ENCODE results near the gene PCGF3. TPM values are rescaled to one million over a fixed set of nuclear protein-coding genes. Genes with fewer than 3 reads are reported as not detected.

Gene PCGF3
- total RNA-seq, 4 donors from 2014 or later: 14.5 to 31.9 (median 21.6) TPM

DNA sequence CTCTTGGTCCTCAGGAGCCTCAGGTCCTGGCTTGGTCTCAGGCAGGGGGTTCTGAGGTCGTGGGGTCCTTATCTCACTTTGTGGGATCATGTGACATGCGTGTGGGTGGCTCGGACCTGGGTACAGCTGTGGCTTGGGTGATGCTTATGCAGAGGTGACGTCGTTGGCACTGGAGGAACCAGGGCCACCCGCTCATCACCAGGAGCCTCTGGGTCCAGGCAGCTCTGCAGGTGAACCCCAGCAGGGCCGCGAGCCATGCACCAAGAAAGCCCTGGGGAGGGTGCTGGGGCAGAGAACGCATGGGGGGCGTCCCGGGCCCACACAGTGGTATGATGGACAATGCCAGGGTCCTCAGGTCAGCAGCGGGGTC, 40.3 kb upstream of the PCGF3 start:
- ATAC-seq (no peak), DNase-seq (no peak)
- H3K27me3 ChIP-seq: peaks cover 27 to 56% (median 47%) of the 10 kb centered on the region in 3 donors
- no peaks in the 10 kb centered on the region for H3K36me3 ChIP-seq
- no peaks in the 10 kb centered on the region for H3K9me3 ChIP-seq
- H3K4me3 ChIP-seq: no peak overlapping the region
- no peak for TF ChIP-seq POLR2A (IDR thresholded peaks at IDR 0.05)
- TF ChIP-seq, protein P1, sequence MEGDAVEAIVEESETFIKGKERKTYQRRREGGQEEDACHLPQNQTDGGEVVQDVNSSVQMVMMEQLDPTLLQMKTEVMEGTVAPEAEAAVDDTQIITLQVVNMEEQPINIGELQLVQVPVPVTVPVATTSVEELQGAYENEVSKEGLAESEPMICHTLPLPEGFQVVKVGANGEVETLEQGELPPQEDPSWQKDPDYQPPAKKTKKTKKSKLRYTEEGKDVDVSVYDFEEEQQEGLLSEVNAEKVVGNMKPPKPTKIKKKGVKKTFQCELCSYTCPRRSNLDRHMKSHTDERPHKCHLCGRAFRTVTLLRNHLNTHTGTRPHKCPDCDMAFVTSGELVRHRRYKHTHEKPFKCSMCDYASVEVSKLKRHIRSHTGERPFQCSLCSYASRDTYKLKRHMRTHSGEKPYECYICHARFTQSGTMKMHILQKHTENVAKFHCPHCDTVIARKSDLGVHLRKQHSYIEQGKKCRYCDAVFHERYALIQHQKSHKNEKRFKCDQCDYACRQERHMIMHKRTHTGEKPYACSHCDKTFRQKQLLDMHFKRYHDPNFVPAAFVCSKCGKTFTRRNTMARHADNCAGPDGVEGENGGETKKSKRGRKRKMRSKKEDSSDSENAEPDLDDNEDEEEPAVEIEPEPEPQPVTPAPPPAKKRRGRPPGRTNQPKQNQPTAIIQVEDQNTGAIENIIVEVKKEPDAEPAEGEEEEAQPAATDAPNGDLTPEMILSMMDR (IDR thresholded peaks at IDR 0.05 in 4 of 5, conservative IDR thresholded peaks at IDR 0.05 in 1 of 5): no peak
- H3K27ac ChIP-seq: no peak overlapping the region
- in situ Hi-C loops (cut with MboI; ENCODE audit: low sequenced_read_pairs in 4 of 4) (no loop called here), intact Hi-C loops (cut with DNase I; ENCODE audit: low total_unique reads) (no loop called here)
- H3K4me1 ChIP-seq: peaks cover 0 to 4% of the 10 kb centered on the region in 2 donors

DNA sequence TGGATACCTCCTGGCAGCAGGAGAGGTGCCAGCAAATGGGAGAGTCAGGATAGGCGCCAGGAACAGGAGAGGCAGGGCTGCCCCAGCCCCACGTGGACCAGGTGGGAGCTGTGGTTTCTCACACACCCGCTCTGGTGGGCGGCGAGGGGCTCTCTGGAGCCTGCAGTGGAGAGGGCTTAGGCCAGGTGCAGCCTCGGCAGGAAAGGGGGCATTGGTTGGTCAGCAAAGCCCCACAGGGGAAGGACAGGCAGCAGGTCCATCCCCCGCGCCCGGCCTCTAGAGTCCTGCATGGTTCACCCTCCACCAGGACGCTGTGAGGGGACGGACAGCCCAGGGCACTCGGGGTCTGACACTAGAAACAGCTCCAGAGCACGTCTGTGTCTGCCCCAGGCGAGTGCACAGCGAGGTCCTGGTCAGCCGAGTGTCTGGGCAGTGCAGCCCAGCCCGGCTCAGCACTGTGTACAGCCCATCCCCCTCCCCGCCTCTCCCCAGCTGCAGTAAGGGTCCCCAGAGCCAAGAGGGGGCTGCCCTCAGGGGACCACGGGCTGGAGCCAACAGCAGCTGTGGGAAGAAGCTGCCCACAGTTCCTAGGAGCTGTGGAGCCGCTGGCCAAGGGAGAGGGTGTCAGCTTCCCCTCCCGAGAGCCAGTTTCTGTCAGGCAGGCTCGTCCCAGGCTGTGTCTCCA, 39.7 kb upstream of the PCGF3 start:
- H3K4me1 ChIP-seq: peaks cover 0 to 4% of the 10 kb centered on the region in 2 donors
- H3K4me3 ChIP-seq: no peak overlapping the region
- ATAC-seq: no peak
- intact Hi-C loops (cut with DNase I; ENCODE audit: low total_unique reads) (no loop called here), in situ Hi-C loops (cut with MboI; ENCODE audit: low sequenced_read_pairs in 4 of 4) (no loop called here)
- H3K27me3 ChIP-seq: peaks cover 27 to 55% (median 47%) of the 10 kb centered on the region in 3 donors
- no peaks in the 10 kb centered on the region for H3K9me3 ChIP-seq
- no peak for DNase-seq
- no peak overlapping the region for H3K27ac ChIP-seq
- TF ChIP-seq, protein P1 (IDR thresholded peaks at IDR 0.05 in 4 of 5, conservative IDR thresholded peaks at IDR 0.05 in 1 of 5): no peak
- TF ChIP-seq POLR2A (IDR thresholded peaks at IDR 0.05): no peak
- peaks cover 0 to 3% of the 10 kb centered on the region in 2 donors for H3K36me3 ChIP-seq

DNA sequence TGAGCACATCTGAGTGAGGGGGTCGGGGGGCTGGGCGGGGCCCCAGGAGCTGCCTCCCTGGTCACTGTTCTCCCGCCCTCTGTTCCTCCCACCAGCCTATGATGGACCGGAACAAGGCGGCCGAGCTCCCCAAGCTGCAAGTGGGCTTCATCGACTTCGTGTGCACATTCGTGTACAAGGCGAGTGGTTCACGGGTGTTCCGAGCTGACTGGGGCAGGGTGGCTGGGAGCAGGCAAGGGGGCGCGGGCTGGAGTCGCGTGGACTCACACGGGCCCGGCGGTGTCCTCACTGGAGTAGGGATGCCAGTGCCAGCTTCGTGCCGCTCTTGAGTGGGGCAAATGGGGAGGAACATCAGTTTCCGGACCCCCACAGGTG, 39.2 kb upstream of the PCGF3 start:
- TF ChIP-seq, protein P1 (IDR thresholded peaks at IDR 0.05 in 4 of 5, conservative IDR thresholded peaks at IDR 0.05 in 1 of 5): no peak
- TF ChIP-seq POLR2A (IDR thresholded peaks at IDR 0.05): no peak
- DNase-seq: no peak
- no peaks in the 10 kb centered on the region for H3K9me3 ChIP-seq

DNA sequence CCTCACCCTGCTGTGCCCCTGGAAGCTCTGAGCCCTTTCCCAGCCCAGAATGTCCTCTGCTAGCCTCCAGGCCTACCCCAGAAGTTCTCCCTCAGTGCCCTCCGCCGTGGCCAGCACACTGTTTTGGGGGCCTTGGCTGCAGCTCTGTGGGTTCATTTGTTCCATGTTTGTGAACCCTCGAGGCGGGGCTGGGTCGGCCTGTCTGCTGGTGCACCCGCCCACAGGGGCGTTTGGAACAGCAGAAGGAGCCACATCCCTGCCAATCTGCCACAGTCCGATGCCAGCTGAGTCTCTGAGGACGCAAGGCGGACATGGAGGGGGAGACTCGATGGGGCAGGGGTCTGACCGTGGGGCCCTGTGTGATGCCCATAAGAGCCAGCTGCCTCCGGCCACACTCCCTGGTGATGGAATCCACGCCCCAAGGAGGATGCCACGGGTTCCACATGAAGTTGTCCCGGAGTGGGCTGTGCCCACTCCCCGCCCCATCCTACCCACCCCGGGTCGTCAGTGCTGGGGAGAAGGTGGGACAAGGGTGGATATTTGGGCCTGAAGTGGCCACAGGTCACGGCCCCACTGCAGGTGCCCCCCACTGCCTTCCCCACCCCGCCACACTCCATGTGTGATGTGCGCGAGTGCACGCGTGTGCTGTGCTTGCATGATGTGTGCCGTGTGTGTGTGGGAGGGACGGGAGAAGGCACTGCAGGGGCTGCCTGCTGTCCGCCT, 38.6 kb upstream of the PCGF3 start:
- TF ChIP-seq, protein P1 (IDR thresholded peaks at IDR 0.05 in 4 of 5, conservative IDR thresholded peaks at IDR 0.05 in 1 of 5): no peak
- no peak for TF ChIP-seq POLR2A (IDR thresholded peaks at IDR 0.05)
- peaks cover 0 to 14% of the 10 kb centered on the region in 2 donors for H3K36me3 ChIP-seq
- no peak overlapping the region for H3K27ac ChIP-seq
- H3K4me1 ChIP-seq: peaks cover 0 to 4% of the 10 kb centered on the region in 2 donors
- intact Hi-C loops (cut with DNase I; ENCODE audit: low total_unique reads) (no loop called here), in situ Hi-C loops (cut with MboI; ENCODE audit: low sequenced_read_pairs in 4 of 4) (no loop called here)
- H3K4me3 ChIP-seq: no peak overlapping the region
- H3K27me3 ChIP-seq: peaks cover 26 to 47% (median 44%) of the 10 kb centered on the region in 3 donors
- ATAC-seq: no peak
- no peak for DNase-seq
- H3K9me3 ChIP-seq: no peaks in the 10 kb centered on the region

More for the DNA sequence above, 39.2 kb upstream of the PCGF3 start:
- intact Hi-C loops (cut with DNase I; ENCODE audit: low total_unique reads) (no loop called here), in situ Hi-C loops (cut with MboI; ENCODE audit: low sequenced_read_pairs in 4 of 4) (no loop called here)
- no peak overlapping the region for H3K4me3 ChIP-seq
- peaks cover 0 to 8% of the 10 kb centered on the region in 2 donors for H3K36me3 ChIP-seq
- H3K4me1 ChIP-seq: peaks cover 0 to 4% of the 10 kb centered on the region in 2 donors
- H3K27me3 ChIP-seq: peaks cover 27 to 50% (median 47%) of the 10 kb centered on the region in 3 donors
- H3K27ac ChIP-seq: no peak overlapping the region
- no peak for ATAC-seq

All from gastrocnemius medialis (tissue), 4 donors.